Putamen (tissue), 1 donor: ENCODE results near the gene BCAP31.

Experiments
- DNase-seq: peaks from one replicate; pipeline ENCODE4 v3.0.0-alpha.2; 2016; ENCODE audit warnings: low spot score

BCAP31 gene

GRCh38 chrX:153673428-153674218, 50.6 kb downstream of the BCAP31 start, which contains the start of gene PNCK:
Gene PNCK, minus strand, starts transcription at chrX:153673813. Its CDS starts 737 bp downstream, at chrX:153673076.
- DNase-seq: no peak

- DNase-seq: no peak
Observed at GRCh38 chrX:153672531-153673427, 51.4 kb downstream of the BCAP31 start.

- no peak for DNase-seq
Observed at GRCh38 chrX:153671589-153672530, 52.3 kb downstream of the BCAP31 start.

DNA sequence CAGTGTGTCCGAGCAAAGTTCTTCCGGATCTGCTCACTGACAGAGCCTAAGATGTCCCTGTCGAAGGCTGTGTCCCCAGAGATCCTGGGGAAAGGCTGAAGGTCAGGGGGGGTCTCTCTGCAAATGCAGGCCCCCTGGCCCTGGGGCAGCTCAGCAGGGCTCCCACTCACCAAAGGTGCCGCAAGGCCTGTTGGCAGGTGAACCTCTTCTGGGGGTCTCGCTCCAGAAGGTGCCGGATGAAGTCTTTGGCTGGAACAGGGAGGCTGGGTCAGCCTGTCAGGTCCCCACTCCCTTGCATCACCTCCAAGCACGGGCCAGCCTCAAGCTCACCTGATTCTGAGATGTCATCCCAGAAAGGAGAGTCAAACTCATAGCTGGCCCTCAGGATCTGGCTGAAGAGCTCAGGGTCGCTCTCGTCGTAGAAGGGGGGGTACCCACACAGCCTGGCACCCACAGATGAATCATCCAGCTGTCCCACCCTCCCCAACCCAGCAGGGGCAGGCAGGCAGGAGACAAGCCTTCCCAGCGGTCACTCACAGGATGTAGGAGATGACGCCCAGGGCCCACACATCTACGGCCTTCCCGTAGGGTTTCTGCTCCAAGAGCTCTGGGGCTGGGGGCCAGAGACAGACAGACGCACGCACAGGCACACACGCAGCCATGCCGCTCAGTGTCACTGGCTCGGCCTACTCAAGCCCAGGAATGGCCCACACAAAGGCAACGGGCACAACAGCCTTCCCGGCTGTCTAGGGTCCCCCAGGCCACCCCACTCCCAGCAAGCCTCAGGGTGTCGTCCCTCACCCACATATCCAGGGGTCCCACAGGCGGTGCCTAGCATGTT, 53.2 kb downstream of the BCAP31 start:
- DNase-seq: no peak

GRCh38 chrX:153669901-153670731, 54.1 kb downstream of the BCAP31 start:
- DNase-seq: no peak

GRCh38 chrX:153669174-153669890, 54.9 kb downstream of the BCAP31 start:
- DNase-seq: no peak

DNA sequence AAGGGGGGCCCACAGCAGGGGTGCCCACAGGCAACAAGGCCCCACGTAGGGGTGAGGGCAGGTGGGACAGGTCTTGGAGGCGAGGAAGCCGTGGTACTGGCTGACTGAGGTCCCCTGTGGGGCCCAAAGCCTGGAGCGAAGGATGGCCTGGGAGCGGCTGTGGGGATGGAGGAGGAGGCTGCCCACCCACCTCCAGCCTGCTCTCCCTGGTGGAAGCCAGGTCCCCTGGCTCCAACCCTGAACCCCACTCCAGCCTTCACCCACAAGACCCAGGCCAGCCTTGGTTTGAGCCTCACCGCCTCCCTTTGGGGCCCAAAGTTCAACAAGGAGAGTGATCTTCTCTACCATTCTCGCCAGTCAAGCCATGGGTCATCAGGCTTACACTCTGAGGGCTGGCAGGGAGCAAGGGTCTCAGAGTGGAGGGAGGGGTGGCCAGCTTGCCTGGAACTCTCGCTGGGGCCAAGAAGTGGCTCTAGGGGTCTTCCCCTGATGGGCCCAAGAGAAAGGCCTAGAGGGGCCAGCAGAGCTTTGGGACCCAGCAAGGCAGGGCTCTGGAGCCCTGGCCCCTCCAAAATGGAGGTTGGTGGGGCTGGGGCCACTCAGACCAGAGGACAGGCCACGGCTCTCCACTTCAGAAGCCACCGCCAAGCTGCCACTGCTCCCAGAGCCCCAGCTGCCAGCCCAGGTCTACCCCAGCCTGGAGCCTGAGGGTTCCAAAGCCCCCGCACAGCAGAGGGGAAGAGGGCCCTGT, 55.6 kb downstream of the BCAP31 start:
- no peak for DNase-seq

DNA sequence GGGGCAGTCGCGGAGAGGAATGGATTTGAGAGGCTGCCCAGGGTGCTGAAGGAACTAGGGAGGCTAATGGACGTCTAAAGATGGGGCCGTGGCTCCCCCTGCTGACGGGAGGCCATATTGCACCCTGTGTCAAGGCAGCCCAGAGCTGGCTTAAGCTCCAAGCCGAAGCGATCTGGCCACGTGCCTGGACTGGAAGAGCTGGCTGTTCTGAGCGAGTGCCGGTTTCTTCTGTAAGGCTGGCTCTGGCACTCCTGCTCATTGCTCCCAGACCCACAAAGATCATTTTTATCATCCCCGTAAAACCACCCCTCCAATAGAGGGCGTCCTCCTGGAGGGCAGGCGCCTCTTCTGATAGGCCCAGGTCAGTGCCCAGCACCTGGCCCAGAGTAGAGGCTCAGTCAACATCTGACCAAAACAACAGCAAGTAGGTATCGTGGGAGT, 56.2 kb downstream of the BCAP31 start:
- peak; percentile 81 for DNase-seq

GRCh38 chrX:153667281-153667955, 56.8 kb downstream of the BCAP31 start:
- no peak for DNase-seq

DNA sequence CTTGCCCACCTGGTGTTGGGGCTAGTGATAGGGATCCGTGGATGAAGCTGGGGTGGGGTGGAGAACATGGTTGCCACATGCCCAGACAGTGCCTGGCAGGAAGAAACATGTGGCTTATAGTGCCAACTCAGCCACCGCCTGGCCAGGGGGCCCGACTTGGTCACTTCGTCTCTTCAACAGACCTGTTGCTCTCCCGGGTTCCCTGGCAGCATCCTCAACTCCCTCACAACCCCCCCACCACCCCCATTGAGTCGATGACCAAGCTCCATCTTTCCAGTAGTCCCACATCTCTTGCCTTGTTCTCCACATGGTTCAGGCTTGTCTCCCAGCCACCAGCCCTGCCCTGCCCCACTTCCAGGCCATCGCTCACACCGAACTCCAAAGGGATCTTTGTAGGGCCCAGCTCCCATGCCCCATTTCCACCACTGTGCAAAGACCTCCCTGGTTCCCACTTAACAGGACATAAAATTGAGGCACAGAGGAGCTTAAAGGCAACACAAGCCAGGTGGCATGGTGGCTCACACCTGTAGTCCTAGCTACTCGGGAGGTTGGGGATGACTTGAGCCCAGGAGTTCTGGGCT, 58.4 kb downstream of the BCAP31 start:
- DNase-seq: no peak

- DNase-seq: no peak
Observed at GRCh38 chrX:153662266-153662665, 61.9 kb downstream of the BCAP31 start.

DNA sequence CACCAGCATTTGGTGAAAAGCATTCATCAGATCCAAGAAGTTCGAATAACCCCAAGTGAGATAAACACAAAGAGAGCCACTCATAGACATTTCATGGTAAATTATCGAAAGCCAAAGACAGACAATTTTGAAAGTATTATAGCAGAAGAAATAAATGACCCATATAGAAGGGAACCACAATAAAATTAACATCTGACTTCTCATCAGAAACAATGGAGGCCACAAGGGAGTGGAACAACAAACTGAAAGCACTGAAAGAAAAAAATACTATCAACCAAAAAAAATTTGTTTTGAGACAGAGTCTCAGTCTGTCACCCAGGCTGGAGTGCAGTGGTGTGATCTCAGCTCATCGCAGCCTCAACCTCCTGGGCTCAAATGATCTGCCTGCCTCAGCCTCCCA, 64.9 kb downstream of the BCAP31 start:
- no peak for DNase-seq

GRCh38 chrX:153657161-153657560, 67.0 kb downstream of the BCAP31 start:
- DNase-seq: no peak

DNA sequence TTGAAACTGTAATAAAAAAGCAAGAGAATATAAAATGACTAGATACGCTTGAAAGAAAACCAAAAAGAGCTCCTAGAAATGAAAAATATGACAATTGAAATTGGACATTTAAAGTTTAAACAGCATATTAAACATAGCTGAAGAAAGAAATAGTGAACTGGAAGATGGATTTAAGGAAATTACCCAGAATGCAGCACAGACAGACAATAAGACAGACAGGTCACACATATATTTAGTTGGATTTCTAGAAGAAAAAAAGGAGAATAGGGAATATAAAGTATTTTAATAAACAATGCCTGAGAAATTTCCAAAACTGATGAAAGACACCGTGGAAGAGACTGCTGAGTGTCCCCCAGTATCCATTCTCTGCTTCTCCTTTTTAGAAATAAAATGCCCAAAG, 70.6 kb downstream of the BCAP31 start:
- DNase-seq: no peak

GRCh38 chrX:153651540-153652079, 72.6 kb downstream of the BCAP31 start:
- no peak for DNase-seq

GRCh38 chrX:153650959-153651358, 73.2 kb downstream of the BCAP31 start:
- no peak for DNase-seq
